Activated T-cell treated with anti-CD3 and anti-CD28 coated beads, Interleukin-2, amount 50 U/mL, for 48 hours (primary cell): ENCODE measurements around the gene NUBP2.

Source experiments
- DNase-seq, 2 experiments: peaks; one replicate each; pipeline ENCODE4 v3.0.0-alpha.2; 2020

Gene NUBP2

GRCh38 chr16:1782408-1783264 is at the start of gene NUBP2, which contains the start of gene SPSB3:
Gene NUBP2 (plus strand): TSS chr16:1782960. CDS start chr16:1783021, 61 bp downstream.
Gene SPSB3 (minus strand): TSS chr16:1782571. CDS start chr16:1781483, 1,088 bp downstream.
- peak; percentile 97 to 98 for DNase-seq

DNA sequence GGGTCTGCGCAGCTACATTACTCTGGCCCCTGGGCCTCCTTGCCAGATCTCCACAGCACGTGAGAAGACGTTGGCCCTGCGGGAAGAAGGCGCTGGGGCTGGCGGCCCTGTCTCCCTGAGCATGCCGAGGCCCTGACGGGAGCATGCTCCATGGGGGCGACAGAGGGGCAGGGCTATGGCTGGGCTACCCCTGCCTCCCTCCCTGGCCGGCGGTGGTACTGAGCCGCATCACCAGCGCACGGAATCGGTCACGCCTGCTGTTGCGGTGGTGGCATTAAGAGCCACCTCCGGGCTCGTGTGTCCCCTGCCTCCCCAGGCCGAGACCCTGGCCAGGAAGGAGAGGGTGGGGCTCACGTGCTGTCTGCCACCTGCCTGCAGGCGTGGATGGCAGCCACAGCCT is 48.6 kb upstream of the NUBP2 start:
- DNase-seq = no peak

DNA sequence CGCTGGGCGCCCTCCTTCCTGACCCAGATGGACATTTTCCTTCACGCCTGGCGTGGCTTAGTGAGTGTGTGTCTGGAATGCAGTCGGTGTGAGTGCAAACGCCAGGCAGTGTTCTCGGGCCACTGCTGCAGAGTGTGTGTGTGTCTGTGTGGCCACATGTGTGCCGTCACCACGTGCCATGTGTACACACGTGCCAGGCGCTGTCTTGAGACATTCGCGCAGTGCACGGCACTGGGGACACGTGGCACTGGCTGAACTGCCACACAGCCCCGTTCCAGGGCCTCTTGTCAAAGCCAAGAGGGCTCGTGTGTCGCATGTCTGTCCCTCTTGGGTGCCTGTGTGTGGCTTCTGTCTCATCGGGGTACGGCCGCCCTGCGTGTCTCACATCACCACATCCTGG is 47.9 kb upstream of the NUBP2 start:
- DNase-seq = no peak

DNA sequence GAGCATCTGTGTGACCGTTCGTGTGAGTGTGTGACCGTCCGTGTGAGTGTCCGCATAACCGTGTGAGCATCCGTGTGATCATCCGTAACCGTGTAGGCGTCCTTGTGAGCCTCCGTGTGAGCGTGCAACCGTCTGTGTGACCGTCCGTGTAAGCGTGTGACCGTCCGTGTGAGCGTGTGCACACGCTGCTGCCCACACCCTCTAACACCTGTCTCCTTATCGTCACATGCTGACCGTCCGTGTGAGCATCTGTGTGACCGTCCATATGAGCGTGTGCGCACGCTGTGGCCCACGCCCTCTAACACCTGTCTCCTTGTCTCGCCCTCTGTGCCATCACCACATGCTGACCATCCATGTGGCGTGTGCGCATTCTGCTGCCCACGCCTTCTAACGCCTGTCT is 42.5 kb upstream of the NUBP2 start:
- DNase-seq = no peak

DNA sequence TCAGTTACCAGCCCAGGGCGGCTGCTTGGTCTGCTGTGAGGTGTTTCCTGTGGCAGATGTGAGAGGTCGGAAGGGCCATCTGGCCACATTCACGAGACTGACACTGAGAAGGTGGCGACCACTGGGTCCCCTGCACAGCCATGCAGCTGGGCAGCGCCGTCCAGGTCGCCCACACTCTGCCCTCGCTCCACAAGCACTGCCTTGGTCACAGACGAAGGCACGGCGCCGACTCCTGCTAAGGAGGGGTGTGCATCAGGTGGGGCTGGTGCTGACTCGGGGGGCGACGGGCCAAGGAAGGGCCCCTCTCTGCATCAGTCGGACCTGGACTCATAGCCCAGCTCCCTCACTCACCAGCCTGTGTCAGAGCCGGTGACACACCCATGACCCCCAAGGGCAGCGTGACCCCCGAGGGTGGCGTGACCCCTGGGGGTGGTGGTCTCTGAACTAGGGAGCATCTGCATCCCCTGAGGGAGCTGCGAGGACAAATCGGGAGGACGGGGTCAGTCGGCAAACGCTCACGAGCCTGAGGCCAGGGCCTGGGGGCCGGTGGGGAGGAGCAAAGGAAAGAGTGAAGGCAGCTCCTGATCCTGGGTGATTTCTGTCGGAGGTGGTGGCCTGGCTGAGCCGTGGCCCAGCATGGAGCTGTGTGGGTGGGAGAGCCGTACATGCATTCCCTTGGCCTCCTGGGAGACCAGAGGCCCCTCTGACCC is 41.8 kb upstream of the NUBP2 start:
- no peak for DNase-seq

- DNase-seq = no peak
Observed at GRCh38 chr16:1741553-1742165, 41.1 kb upstream of the NUBP2 start.

GRCh38 chr16:1743376-1744337 is 39.1 kb upstream of the NUBP2 start:
- DNase-seq = no peak

- no peak for DNase-seq
Observed at GRCh38 chr16:1744338-1744840, 38.4 kb upstream of the NUBP2 start.

GRCh38 chr16:1745181-1745899 is 37.4 kb upstream of the NUBP2 start:
- DNase-seq = no peak

DNA sequence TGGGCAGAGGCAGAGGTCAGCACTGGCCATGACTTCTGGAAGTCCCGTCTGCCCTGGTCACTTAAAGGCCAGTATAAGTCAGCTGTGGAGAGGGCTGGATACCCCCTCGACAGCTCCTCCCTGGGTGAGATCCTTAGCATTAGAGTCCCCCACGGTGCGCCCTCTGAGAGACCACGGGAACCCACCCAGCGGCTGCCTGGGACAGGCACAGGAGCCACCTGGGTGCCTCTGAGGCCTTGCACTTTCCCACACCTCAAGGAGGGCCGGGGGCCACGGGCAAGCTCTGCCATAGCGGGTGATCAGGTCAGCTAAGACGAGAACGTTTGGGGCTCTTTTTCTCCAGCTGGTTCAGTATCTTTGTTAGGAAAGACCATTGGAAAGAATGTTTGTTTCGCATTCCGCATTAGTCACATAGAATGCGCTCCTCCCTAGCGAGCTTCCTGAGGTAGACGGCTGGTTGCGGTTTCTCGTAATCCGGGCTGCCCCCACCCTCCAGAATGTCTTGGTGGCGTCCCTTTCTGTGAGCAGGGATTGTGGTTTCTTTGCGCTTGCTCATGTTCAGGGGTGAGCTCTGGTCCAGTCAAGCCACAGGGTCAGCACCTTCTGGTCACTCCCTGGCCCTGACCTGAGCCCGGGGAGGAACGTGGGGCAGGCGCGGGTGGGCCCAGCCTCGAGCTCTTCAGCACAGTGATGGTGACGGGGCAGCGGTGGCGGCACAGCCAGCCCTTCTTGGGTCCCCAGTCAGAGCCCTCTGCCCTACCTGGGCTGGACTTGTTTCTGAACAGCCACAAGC is 36.7 kb upstream of the NUBP2 start:
- no peak for DNase-seq

DNA sequence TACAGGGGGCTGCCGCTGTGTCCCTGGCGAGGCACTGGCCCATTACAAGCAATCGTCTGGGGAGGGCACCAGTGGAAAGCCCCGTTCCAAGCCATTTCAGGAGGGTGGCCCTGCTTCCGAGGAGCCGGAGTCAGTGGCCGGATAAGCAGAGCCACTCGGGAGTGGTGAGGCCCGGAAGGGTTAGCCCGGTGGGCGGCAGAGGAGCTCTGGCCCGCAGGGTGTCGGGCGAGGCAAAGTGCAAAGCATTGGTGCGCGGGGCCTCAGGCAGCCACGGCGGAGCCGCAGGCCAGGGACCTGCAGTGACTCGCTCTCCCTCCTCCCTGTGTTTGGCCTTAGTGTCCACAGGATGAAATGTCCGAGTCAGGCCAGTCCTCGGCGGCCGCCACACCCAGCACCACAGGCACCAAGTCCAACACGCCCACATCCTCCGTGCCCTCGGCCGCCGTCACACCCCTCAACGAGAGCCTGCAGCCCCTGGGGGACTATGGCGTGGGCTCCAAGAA is 36.0 kb upstream of the NUBP2 start:
- DNase-seq = no peak

DNA sequence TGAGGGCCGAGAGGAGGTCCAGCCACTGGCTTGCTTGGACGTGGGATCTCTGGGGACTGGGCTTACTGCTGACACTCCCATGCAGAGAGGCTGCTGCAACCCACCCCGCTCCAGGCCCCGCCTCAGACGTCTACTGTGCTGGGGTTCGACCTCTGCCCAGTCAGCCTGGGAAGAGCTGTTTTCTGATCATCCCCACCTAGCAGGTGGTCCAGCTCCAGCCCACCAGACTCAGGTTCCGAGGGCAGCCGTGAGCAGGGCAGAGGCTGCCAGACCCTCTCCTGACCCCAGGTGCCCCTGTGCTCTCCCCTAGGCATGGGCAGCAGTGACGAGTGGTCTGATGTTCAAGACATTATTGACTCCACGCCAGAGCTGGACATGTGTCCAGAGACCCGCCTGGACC is 34.8 kb upstream of the NUBP2 start:
- DNase-seq = no peak

DNA sequence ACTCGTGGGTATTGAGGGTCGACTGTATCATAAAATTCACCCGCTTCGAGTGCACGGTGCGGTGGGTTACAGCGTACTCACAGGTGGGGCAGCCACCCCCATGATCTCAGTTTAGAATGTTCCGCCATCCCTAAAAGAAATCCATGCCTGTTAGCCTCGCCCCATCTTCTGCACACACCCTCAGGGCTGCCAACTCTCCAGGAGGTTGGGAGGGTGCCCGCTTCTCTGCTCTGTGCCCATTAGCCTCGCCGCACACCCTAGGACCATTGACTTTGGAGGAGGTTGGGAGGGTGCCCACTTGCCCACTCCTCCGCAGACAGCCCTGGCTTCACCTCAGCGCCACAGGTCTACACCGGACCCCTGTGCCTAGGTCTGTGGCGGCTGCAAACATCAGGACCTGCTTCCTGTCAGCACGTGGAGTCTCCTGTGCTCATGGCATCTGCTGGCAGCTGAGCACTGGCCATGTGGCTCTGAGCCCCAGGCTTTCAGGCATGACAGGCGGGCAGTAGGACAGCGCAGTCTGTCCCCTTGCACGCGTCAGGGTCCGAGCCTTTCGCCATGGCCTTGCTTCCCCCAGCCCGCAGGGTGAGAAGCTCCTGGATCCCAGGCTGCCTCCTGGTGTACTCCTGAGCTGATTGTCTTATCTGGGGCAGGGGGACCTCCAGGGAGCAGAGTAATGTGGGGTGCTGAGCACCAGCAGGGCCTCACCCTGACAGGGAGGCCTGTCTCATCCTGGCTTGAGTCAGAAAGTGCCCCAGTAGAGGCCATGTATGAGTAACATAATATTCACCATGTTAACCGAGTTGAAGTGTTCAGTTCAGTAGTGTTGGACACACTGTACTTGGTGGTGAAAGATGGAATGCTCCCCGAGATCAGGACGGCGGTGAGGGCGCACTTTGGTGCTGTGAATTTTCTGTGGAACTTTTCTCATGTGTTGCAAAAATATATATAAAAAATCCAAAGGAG is 33.3 kb upstream of the NUBP2 start:
- no peak for DNase-seq

GRCh38 chr16:1751946-1752345 is 30.8 kb upstream of the NUBP2 start:
- no peak for DNase-seq

DNA sequence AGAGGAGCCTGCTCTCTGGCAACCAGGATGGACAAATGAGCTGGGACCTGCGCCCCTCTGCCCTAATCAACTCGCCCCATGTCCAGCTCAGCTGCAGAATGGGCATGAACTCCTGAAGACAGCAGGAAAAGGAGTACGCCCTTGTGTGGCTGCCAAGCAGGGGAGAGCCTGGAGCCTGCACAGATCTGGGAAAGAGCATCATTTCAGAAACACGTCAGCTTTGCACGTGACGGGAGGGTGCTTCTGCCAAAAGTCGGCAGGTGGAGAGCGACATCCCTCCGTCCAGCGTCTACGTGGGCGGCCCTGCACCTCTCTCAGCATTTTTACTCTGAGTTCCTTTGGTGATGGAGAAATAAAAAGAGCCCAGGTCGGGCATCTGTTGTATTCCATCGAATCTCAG is 29.9 kb upstream of the NUBP2 start:
- no peak for DNase-seq

GRCh38 chr16:1754204-1754603 is 28.6 kb upstream of the NUBP2 start:
- no peak for DNase-seq

- DNase-seq = no peak
Observed at GRCh38 chr16:1757714-1758461, 24.9 kb upstream of the NUBP2 start.

GRCh38 chr16:1758923-1759322 is 23.8 kb upstream of the NUBP2 start:
- DNase-seq = no peak

GRCh38 chr16:1759511-1759910 is 23.2 kb upstream of the NUBP2 start:
- no peak for DNase-seq
